Breast epithelium (tissue), 4 donors: ENCODE measurements around the gene KLHL10. TPM values are rescaled to one million over a fixed set of nuclear protein-coding genes. Genes with fewer than 3 reads are reported as not detected.
"Not testable (repeated sequence)": the region's sequence is repeated elsewhere in the genome, so short reads cannot be mapped to it uniquely, and the experiment has no call there.

ENCODE experiments used
- DNase-seq, 2 donors: peaks; one replicate each; pipeline ENCODE4 v3.0.0-alpha.2; 2019; ENCODE audit warnings: low spot score in 2 of 2
- H3K27ac ChIP-seq, 2 donors: fragments of 200-600 bp; sonication (generic) in 1 of 2; one replicate each; pipeline ENCODE4 v1.5.1; 2016 to 2019; ENCODE audit warnings: mild to moderate bottlenecking in 1 of 2
- H3K27me3 ChIP-seq, 2 donors: fragments of 200-600 bp; sonication (generic) in 1 of 2; one replicate each; pipeline versions ENCODE4 v1.5.1 to v1.6.0; 2017 to 2019; ENCODE audit warnings: control low read depth in 1 of 2, mild to moderate bottlenecking in 1 of 2
- H3K36me3 ChIP-seq: fragments of 200-600 bp; one replicate; pipeline ENCODE4 v1.5.1; 2019
- H3K4me1 ChIP-seq, 2 donors: fragments of 200-600 bp; sonication (generic); one replicate each; pipeline ENCODE4 v1.5.1; 2016 to 2019; ENCODE audit warnings: control low read depth in 1 of 2
- H3K4me3 ChIP-seq, 3 donors: fragments of 200-600 bp; sonication (generic); 1 replicate in 2 of 3; 2 replicates in 1 of 3; pipeline ENCODE4 v1.5.1; 2016 to 2019; ENCODE audit warnings: mild to moderate bottlenecking in 3 of 3, moderate library complexity in 2 of 3
- H3K9me3 ChIP-seq, 2 donors: fragments of 200-600 bp; sonication (generic) in 1 of 2; one replicate each; pipeline ENCODE4 v1.5.1; 2016 to 2019; ENCODE audit warnings: control low read depth in 1 of 2
- CTCF ChIP-seq, 3 donors: fragments of 450-650 bp; IDR thresholded peaks; one replicate each; pipeline ENCODE4 v1.5.1; 2016 to 2017; ENCODE audit warnings: antibody characterized with exemption in 3 of 3, mild to moderate bottlenecking in 3 of 3, moderate library complexity in 3 of 3
- POLR2A ChIP-seq: fragments of 450-650 bp; IDR thresholded peaks from one replicate; pipeline ENCODE4 v1.6.1; 2016; ENCODE audit warnings: antibody characterized with exemption, mild to moderate bottlenecking, moderate library complexity
- POLR2AphosphoS5 ChIP-seq, 3 donors: sonication (generic); formaldehyde crosslinking; IDR thresholded peaks; one replicate each; pipeline ENCODE4 v1.6.1; 2017; ENCODE audit warnings: antibody characterized with exemption in 3 of 3
- intact Hi-C: fragments of 100-400 bp; cut with DNase I; formaldehyde crosslinking; loops from one replicate; pipeline ENCODE4 v1.15.1; 2023; ENCODE audit warnings: low total_unique reads
- total RNA-seq, 3 donors: library from RNA; depleted of rRNA; stranded (reverse); fragments of >200 nt; gene quantifications; one replicate each; pipeline ENCODE4 v1.1.0, GENCODE V29; 2016

KLHL10 gene
- total RNA-seq, 3 donors from 2014 or later = 0.80 to 0.88 TPM; not detected in 1

- H3K27ac ChIP-seq = peak overlapping the region; percentile 83 to 90
- intact Hi-C loops = no loop called here
- no peaks in the 10 kb centered on the region for H3K4me1 ChIP-seq
- no peak for DNase-seq
- H3K36me3 ChIP-seq = no peaks in the 10 kb centered on the region
- no peaks in the 10 kb centered on the region for H3K9me3 ChIP-seq
- no peaks in the 10 kb centered on the region for H3K27me3 ChIP-seq
- H3K4me3 ChIP-seq = peak overlapping the region; percentile 90 to 94 (median 94)
- TF ChIP-seq CTCF (IDR thresholded peaks at IDR 0.05) (no peak), POLR2AphosphoS5 (IDR thresholded peaks at IDR 0.05) (no peak), POLR2A (no peak)
Measured at GRCh38 chr17:41836550-41837196, 952 bp upstream of the KLHL10 start.

GRCh38 chr17:41839448-41839847 is 1.8 kb downstream of the KLHL10 start:
- H3K27me3 ChIP-seq, intact Hi-C loops, H3K36me3 ChIP-seq, H3K9me3 ChIP-seq, H3K27ac ChIP-seq, DNase-seq, H3K4me1 ChIP-seq, H3K4me3 ChIP-seq: not testable (repeated sequence)

GRCh38 chr17:41840781-41841180 is 3.2 kb downstream of the KLHL10 start:
- H3K4me3 ChIP-seq, H3K36me3 ChIP-seq, H3K4me1 ChIP-seq, H3K9me3 ChIP-seq, H3K27me3 ChIP-seq, DNase-seq, H3K27ac ChIP-seq, intact Hi-C loops: not testable (repeated sequence)

- H3K9me3 ChIP-seq = no peaks in the 10 kb centered on the region
- H3K27me3 ChIP-seq = no peaks in the 10 kb centered on the region
- no peaks in the 10 kb centered on the region for H3K36me3 ChIP-seq
- no peaks in the 10 kb centered on the region for H3K4me1 ChIP-seq
- H3K4me3 ChIP-seq = no peak overlapping the region
- no peak overlapping the region for H3K27ac ChIP-seq
- no peak for DNase-seq
- intact Hi-C loops = no loop called here
- TF ChIP-seq CTCF (IDR thresholded peaks at IDR 0.05) (no peak), POLR2A (no peak), POLR2AphosphoS5 (IDR thresholded peaks at IDR 0.05) (no peak)
Measured at GRCh38 chr17:41844971-41845370, 7.3 kb downstream of the KLHL10 start.

GRCh38 chr17:41848788-41849187 is 11.2 kb downstream of the KLHL10 start:
- intact Hi-C loops = no loop called here
- Histone ChIP-seq H3K27me3 (no peaks in the 10 kb centered on the region), H3K4me3 (no peak overlapping the region), H3K9me3 (no peaks in the 10 kb centered on the region), H3K27ac (no peak overlapping the region), H3K4me1 (no peaks in the 10 kb centered on the region), H3K36me3 (peaks cover 3% of the 10 kb centered on the region)
- TF ChIP-seq CTCF (IDR thresholded peaks at IDR 0.05) (no peak), POLR2AphosphoS5 (IDR thresholded peaks at IDR 0.05) (no peak), POLR2A (no peak)
- no peak for DNase-seq

- H3K27me3 ChIP-seq = no peaks in the 10 kb centered on the region
- DNase-seq = no peak
- peaks cover 6% of the 10 kb centered on the region for H3K36me3 ChIP-seq
- no peak overlapping the region for H3K27ac ChIP-seq
- TF ChIP-seq CTCF (IDR thresholded peaks at IDR 0.05) = no peak
- no peak for TF ChIP-seq POLR2AphosphoS5 (IDR thresholded peaks at IDR 0.05)
- no peak for TF ChIP-seq POLR2A
- no peak overlapping the region for H3K4me3 ChIP-seq
- no peaks in the 10 kb centered on the region for H3K9me3 ChIP-seq
- H3K4me1 ChIP-seq = no peaks in the 10 kb centered on the region
- intact Hi-C loops = no loop called here
Measured at GRCh38 chr17:41849251-41849990, 11.8 kb downstream of the KLHL10 start.

GRCh38 chr17:41851382-41851781 is 13.8 kb downstream of the KLHL10 start:
- intact Hi-C loops, H3K36me3 ChIP-seq, H3K4me3 ChIP-seq, H3K27ac ChIP-seq, H3K9me3 ChIP-seq, DNase-seq, H3K4me1 ChIP-seq, H3K27me3 ChIP-seq: not testable (repeated sequence)
